Measurements from ENCODE around the gene BOLL. TPM values are rescaled to one million over a fixed set of nuclear protein-coding genes. Genes with fewer than 3 reads are reported as not detected.

The BOLL gene
- total RNA-seq, 3 donors from 2014 or later (not counting 1 experiment from before 2014, with no cell fraction given): not detected

GRCh38 chr2:197800091-197800490 lies 15.0 kb upstream of the BOLL start:
- no peak for DNase-seq
- no peak overlapping the region for H3K27ac ChIP-seq (ENCODE audit: low read length)
- no peaks in the 10 kb centered on the region for H3K36me3 Mint-ChIP-seq
- no peak for TF ChIP-seq CTCF (IDR thresholded peaks at IDR 0.05)
- no peak overlapping the region for H3K27ac Mint-ChIP-seq
- H3K4me1 Mint-ChIP-seq: peaks cover 9 to 13% of the 10 kb centered on the region in 2 donors
- peaks cover 10% of the 10 kb centered on the region for H3K27me3 ChIP-seq (ENCODE audit: control insufficient read depth, insufficient read depth, low read length)
- H3K27me3 Mint-ChIP-seq (ENCODE audit: low read depth in 2 of 2): peaks cover 43 to 72% of the 10 kb centered on the region in 2 donors
- no peaks in the 10 kb centered on the region for H3K9me3 ChIP-seq (ENCODE audit: control insufficient read depth, insufficient read depth, low read length)
- H3K9me3 Mint-ChIP-seq: no peaks in the 10 kb centered on the region
- 94% methylated on average over 2 of the region's 2 CpGs for WGBS (ENCODE audit: insufficient coverage)
- no peaks in the 10 kb centered on the region for H3K36me3 ChIP-seq (ENCODE audit: control insufficient read depth, insufficient read depth, low read length)
- intact Hi-C loops (cut with micrococcal nuclease): no loop called here
- no peak overlapping the region for H3K4me3 Mint-ChIP-seq
- ATAC-seq: no peak
- no peak overlapping the region for H3K4me3 ChIP-seq (ENCODE audit: low read length)
- H3K4me1 ChIP-seq (ENCODE audit: control insufficient read depth, insufficient read depth, low read length): peaks cover 5% of the 10 kb centered on the region

DNA sequence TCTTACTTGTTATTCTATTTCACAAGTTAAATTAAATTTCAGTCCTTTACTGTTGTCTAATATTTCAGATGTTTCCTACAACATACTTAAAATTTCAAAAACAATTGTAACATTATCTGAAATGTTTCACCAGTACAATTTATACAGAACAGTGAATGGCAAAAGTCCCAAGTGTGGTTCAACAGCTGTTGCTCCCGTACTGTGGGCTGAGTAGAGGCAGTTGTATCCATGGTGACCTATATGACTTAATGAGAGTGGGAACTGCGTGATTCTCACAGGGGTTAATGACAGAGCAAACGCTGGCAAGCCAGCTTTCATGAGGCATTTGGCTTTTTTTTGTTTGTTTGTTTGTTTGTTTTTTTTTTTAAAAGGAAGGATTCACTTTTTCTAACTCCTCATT lies 13.9 kb upstream of the BOLL start:
- Mint-ChIP-seq H3K4me3 (no peak overlapping the region), H3K36me3 (no peaks in the 10 kb centered on the region), H3K4me1 (peaks cover 5% of the 10 kb centered on the region in 2 donors), H3K9me3 (no peaks in the 10 kb centered on the region), H3K27ac (no peak overlapping the region), H3K27me3 (ENCODE audit: low read depth in 2 of 2) (peaks cover 40 to 76% of the 10 kb centered on the region in 2 donors)
- Histone ChIP-seq H3K27ac (ENCODE audit: low read length) (no peak overlapping the region), H3K4me1 (ENCODE audit: control insufficient read depth, insufficient read depth, low read length) (peaks cover 2% of the 10 kb centered on the region), H3K27me3 (ENCODE audit: control insufficient read depth, insufficient read depth, low read length) (peaks cover 10% of the 10 kb centered on the region), H3K4me3 (ENCODE audit: low read length) (no peak overlapping the region), H3K9me3 (ENCODE audit: control insufficient read depth, insufficient read depth, low read length) (no peaks in the 10 kb centered on the region), H3K36me3 (ENCODE audit: control insufficient read depth, insufficient read depth, low read length) (no peaks in the 10 kb centered on the region)
- TF ChIP-seq CTCF (IDR thresholded peaks at IDR 0.05): no peak
- DNase-seq (no peak), ATAC-seq (no peak)
- intact Hi-C loops (cut with micrococcal nuclease): no loop called here
- 66% methylated on average over 3 of the region's 3 CpGs for WGBS (ENCODE audit: insufficient coverage)

GRCh38 chr2:197798187-197798586 lies 13.1 kb upstream of the BOLL start:
- Histone ChIP-seq H3K9me3 (ENCODE audit: control insufficient read depth, insufficient read depth, low read length) (no peaks in the 10 kb centered on the region), H3K4me1 (ENCODE audit: control insufficient read depth, insufficient read depth, low read length) (no peaks in the 10 kb centered on the region), H3K4me3 (ENCODE audit: low read length) (no peak overlapping the region), H3K36me3 (ENCODE audit: control insufficient read depth, insufficient read depth, low read length) (no peaks in the 10 kb centered on the region), H3K27ac (ENCODE audit: low read length) (no peak overlapping the region), H3K27me3 (ENCODE audit: control insufficient read depth, insufficient read depth, low read length) (peaks cover 11% of the 10 kb centered on the region)
- H3K4me3 Mint-ChIP-seq: no peak overlapping the region
- H3K27ac Mint-ChIP-seq: no peak overlapping the region
- no peaks in the 10 kb centered on the region for H3K4me1 Mint-ChIP-seq
- no peaks in the 10 kb centered on the region for H3K36me3 Mint-ChIP-seq
- WGBS (ENCODE audit: insufficient coverage): 81% methylated on average over 4 of the region's 4 CpGs
- intact Hi-C loops (cut with micrococcal nuclease): no loop called here
- TF ChIP-seq CTCF (IDR thresholded peaks at IDR 0.05): no peak
- DNase-seq: no peak
- no peak for ATAC-seq
- H3K9me3 Mint-ChIP-seq: no peaks in the 10 kb centered on the region
- peaks cover 41 to 80% of the 10 kb centered on the region in 2 donors for H3K27me3 Mint-ChIP-seq (ENCODE audit: low read depth in 2 of 2)

DNA sequence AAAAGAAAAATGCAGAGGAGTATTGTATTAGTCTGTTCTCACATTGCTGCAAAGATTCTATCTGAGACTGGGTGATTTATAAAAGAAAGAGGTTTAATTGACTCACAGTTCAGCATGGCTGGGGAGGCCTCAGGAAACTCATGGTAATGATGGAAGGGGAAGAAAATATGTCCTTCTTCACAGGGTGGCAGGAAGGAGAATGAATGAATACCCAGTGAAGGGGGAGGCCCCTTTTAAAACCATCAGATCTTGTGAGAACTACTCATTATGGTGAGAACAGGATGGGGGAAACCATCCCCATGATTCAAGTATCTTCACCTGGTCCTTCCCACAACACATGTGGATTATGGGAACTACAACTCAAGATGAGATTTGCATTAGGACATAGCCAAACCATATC lies 10.2 kb upstream of the BOLL start:
- no peak for TF ChIP-seq CTCF (IDR thresholded peaks at IDR 0.05)
- no peak overlapping the region for H3K27ac Mint-ChIP-seq

More for the DNA sequence above, 10.2 kb upstream of the BOLL start:
- DNase-seq: no peak
- peaks cover 30 to 68% of the 10 kb centered on the region in 2 donors for H3K27me3 Mint-ChIP-seq (ENCODE audit: low read depth in 2 of 2)
- H3K36me3 Mint-ChIP-seq: no peaks in the 10 kb centered on the region
- Histone ChIP-seq H3K4me1 (ENCODE audit: control insufficient read depth, insufficient read depth, low read length) (no peaks in the 10 kb centered on the region), H3K36me3 (ENCODE audit: control insufficient read depth, insufficient read depth, low read length) (no peaks in the 10 kb centered on the region), H3K9me3 (ENCODE audit: control insufficient read depth, insufficient read depth, low read length) (no peaks in the 10 kb centered on the region), H3K4me3 (ENCODE audit: low read length) (no peak overlapping the region), H3K27ac (ENCODE audit: low read length) (no peak overlapping the region), H3K27me3 (ENCODE audit: control insufficient read depth, insufficient read depth, low read length) (peaks cover 7% of the 10 kb centered on the region)
- no peak for ATAC-seq
- H3K4me3 Mint-ChIP-seq: no peak overlapping the region
- H3K9me3 Mint-ChIP-seq: no peaks in the 10 kb centered on the region
- no peaks in the 10 kb centered on the region for H3K4me1 Mint-ChIP-seq
- intact Hi-C loops (cut with micrococcal nuclease): no loop called here
